Measurements from ENCODE around the gene CELF2.

DNA sequence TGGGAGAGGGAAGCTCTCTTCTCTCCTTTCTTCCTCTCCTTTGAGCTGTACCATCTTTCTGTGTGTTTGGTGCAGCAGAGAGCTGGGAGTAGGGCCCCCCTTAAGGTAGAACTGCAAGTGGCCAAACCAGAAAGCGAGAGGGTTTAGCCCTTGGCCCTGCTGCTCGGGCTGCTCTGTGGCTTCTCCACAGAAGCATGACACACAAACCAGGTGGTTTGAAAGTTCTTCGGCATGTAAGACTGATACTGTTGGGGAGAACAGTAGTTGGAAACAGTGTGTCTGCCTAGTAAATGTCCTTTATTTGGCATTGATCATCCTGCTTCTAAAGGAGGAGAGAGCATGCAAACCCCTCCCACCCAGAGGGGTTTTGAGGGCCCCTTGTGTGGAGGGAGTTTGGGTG lies 277.8 kb downstream of the CELF2 start:
- TF ChIP-seq POLR2A (IDR thresholded peaks at IDR 0.05) = no peak
- TF ChIP-seq, protein P1, sequence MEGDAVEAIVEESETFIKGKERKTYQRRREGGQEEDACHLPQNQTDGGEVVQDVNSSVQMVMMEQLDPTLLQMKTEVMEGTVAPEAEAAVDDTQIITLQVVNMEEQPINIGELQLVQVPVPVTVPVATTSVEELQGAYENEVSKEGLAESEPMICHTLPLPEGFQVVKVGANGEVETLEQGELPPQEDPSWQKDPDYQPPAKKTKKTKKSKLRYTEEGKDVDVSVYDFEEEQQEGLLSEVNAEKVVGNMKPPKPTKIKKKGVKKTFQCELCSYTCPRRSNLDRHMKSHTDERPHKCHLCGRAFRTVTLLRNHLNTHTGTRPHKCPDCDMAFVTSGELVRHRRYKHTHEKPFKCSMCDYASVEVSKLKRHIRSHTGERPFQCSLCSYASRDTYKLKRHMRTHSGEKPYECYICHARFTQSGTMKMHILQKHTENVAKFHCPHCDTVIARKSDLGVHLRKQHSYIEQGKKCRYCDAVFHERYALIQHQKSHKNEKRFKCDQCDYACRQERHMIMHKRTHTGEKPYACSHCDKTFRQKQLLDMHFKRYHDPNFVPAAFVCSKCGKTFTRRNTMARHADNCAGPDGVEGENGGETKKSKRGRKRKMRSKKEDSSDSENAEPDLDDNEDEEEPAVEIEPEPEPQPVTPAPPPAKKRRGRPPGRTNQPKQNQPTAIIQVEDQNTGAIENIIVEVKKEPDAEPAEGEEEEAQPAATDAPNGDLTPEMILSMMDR (IDR thresholded peaks at IDR 0.05) = no peak
- TF ChIP-seq EP300 (IDR thresholded peaks at IDR 0.05) = no peak
- TF ChIP-seq POLR2AphosphoS5 (IDR thresholded peaks at IDR 0.05) = no peak

Data from sigmoid colon (tissue), 4 donors.